MCF 10A (cell line): ENCODE data around the gene ANGPT4. TPM values are rescaled to one million over a fixed set of nuclear protein-coding genes. Genes with fewer than 3 reads are reported as not detected.

Source experiments
- BruUV-seq: library from RNA; stranded (reverse); fragments of 400-500 nt; replicated peaks from 2 replicates; lab custom pipeline; 2021; lab: Mats Ljungman, UMichigan
- CTCF ChIA-PET: fragments of 300-600 bp; sonication (Branson Sonifier 250); formaldehyde crosslinking; extraction: SDS; loops from one replicate; lab custom pipeline; 2021; ENCODE audit warnings: antibody characterized with exemption, inconsistent platforms; lab: Yijun Ruan, JAX
- POLR2A ChIA-PET: fragments of 300-600, 350-650 bp; sonication (Branson Sonifier 250); formaldehyde crosslinking; extraction: SDS; loops from one replicate; lab custom pipeline; 2020; ENCODE audit warnings: antibody characterized with exemption, inconsistent platforms; lab: Yijun Ruan, JAX
- DNase-seq: peaks from one replicate; pipeline ENCODE4 v3.0.0-alpha.2; 2018; ENCODE audit not compliant: unreplicated experiment
- H3K27ac Mint-ChIP-seq: one replicate; pipeline ENCODE4 v1.8.0; 2022; ENCODE audit warnings: mild to moderate bottlenecking, low read depth, mixed read lengths; ENCODE audit not compliant: unreplicated experiment
- H3K27me3 Mint-ChIP-seq: one replicate; pipeline ENCODE4 v1.8.0; 2022; ENCODE audit warnings: mixed read lengths; ENCODE audit not compliant: insufficient read depth, unreplicated experiment
- H3K36me3 Mint-ChIP-seq: one replicate; pipeline ENCODE4 v1.8.0; 2022; ENCODE audit warnings: mild to moderate bottlenecking, moderate library complexity, mixed read lengths; ENCODE audit not compliant: insufficient read depth, unreplicated experiment
- H3K4me1 Mint-ChIP-seq: one replicate; pipeline ENCODE4 v1.8.0; 2022; ENCODE audit warnings: mixed read lengths; ENCODE audit not compliant: insufficient read depth, unreplicated experiment
- H3K4me3 Mint-ChIP-seq: one replicate; pipeline ENCODE4 v1.8.0; 2022; ENCODE audit warnings: mild to moderate bottlenecking, moderate library complexity, mixed read lengths; ENCODE audit not compliant: unreplicated experiment
- H3K9me3 Mint-ChIP-seq: one replicate; pipeline ENCODE4 v1.8.0; 2022; ENCODE audit warnings: mixed read lengths; ENCODE audit not compliant: unreplicated experiment
- CTCF ChIP-seq: fragments of 200-600 bp; IDR thresholded peaks from one replicate; pipeline ENCODE4 v1.8.0; 2022; ENCODE audit warnings: antibody characterized with exemption, mild to moderate bottlenecking; ENCODE audit not compliant: unreplicated experiment
- intact Hi-C: fragments of 100-400 bp; cut with micrococcal nuclease; formaldehyde crosslinking; loops from 2 replicates; pipeline ENCODE4 v1.14.1; 2022
- total RNA-seq: library from RNA; stranded (reverse); gene quantifications from 2 replicates; pipeline ENCODE4 v1.2.3, GENCODE V29; 2022

ANGPT4 gene
- total RNA-seq, 1 experiment from 2014 or later: not detected

GRCh38 chr20:869606-870005 is 46.5 kb downstream of the ANGPT4 start:
- intact Hi-C loops: no loop called here
- Mint-ChIP-seq H3K4me1 (no peaks in the 10 kb centered on the region), H3K27ac (no peak overlapping the region), H3K4me3 (no peak overlapping the region), H3K27me3 (no peaks in the 10 kb centered on the region), H3K36me3 (no peaks in the 10 kb centered on the region), H3K9me3 (no peaks in the 10 kb centered on the region)
- no peak for DNase-seq
- CTCF ChIA-PET: no interaction called here
- no TSS peak for BruUV-seq
- POLR2A ChIA-PET: interaction anchor here (1.2 kb wide), 1 partner anchor 51 kb away, joined by 5 read pairs; no protein-coding TSS in a partner anchor
- TF ChIP-seq CTCF: no peak

- intact Hi-C loops: no loop called here
- POLR2A ChIA-PET: interaction anchor here (0.6 kb wide), 1 partner anchor 23 kb away, joined by 3 read pairs; no protein-coding TSS in a partner anchor
- DNase-seq: no peak
These were observed 47.9 kb downstream of the ANGPT4 start for GRCh38 chr20:868279-868678.

GRCh38 chr20:865440-865839 is 50.7 kb downstream of the ANGPT4 start:
- intact Hi-C loops: no loop called here

More at GRCh38 chr20:868279-868678, 47.9 kb downstream of the ANGPT4 start:
- no peak for TF ChIP-seq CTCF
- no peaks in the 10 kb centered on the region for H3K27me3 Mint-ChIP-seq
- no TSS peak for BruUV-seq
- CTCF ChIA-PET: interaction anchor here (0.6 to 1.8 kb wide), 2 partner anchors 89 to 844 kb away, joined by 3 to 6 read pairs; no protein-coding TSS in a partner anchor
- H3K36me3 Mint-ChIP-seq: no peaks in the 10 kb centered on the region
- H3K27ac Mint-ChIP-seq: no peak overlapping the region
- H3K9me3 Mint-ChIP-seq: no peaks in the 10 kb centered on the region
- no peaks in the 10 kb centered on the region for H3K4me1 Mint-ChIP-seq
- no peak overlapping the region for H3K4me3 Mint-ChIP-seq

GRCh38 chr20:860891-861290 is 55.2 kb downstream of the ANGPT4 start:
- Mint-ChIP-seq H3K36me3 (peaks cover 6% of the 10 kb centered on the region), H3K9me3 (no peaks in the 10 kb centered on the region), H3K27me3 (no peaks in the 10 kb centered on the region), H3K4me3 (no peak overlapping the region), H3K4me1 (peaks cover 39% of the 10 kb centered on the region), H3K27ac (no peak overlapping the region)
- DNase-seq: no peak
- no peak for TF ChIP-seq CTCF
- ChIA-PET CTCF (interaction anchor here (0.9 kb wide), 1 partner anchor 96 kb away, joined by 5 read pairs; no protein-coding TSS in a partner anchor), POLR2A (interaction anchor here (0.7 to 10.7 kb wide), 4 partner anchors 13 to 28 kb away, joined by 3 to 124 read pairs (median 48); partner anchors contain the start of gene FAM110A)
- no TSS peak for BruUV-seq
- intact Hi-C loops: no loop called here

More at GRCh38 chr20:865440-865839, 50.7 kb downstream of the ANGPT4 start:
- Mint-ChIP-seq H3K4me1 (peaks cover 3% of the 10 kb centered on the region), H3K27me3 (no peaks in the 10 kb centered on the region), H3K36me3 (no peaks in the 10 kb centered on the region), H3K27ac (no peak overlapping the region), H3K9me3 (no peaks in the 10 kb centered on the region), H3K4me3 (no peak overlapping the region)
- ChIA-PET POLR2A (no interaction called here), CTCF (no interaction called here)
- no peak for DNase-seq
- TF ChIP-seq CTCF: no peak
- BruUV-seq: no TSS peak
